AG10803 (cell line): Measurements from ENCODE around the gene PSMD6.
A peak's percentile ranks its signal among the peaks of the same experiment; 100 is the strongest.

Experiments used
- DNase-seq: peaks from one replicate; pipeline ENCODE4 v3.0.0; 2010; ENCODE audit warnings: low read depth
- H3K4me3 ChIP-seq: 2 replicates; pipeline ENCODE4 v1.5.1; 2011; ENCODE audit warnings: mild to moderate bottlenecking, low read length, control low read depth
- CTCF ChIP-seq: conservative IDR thresholded peaks from 2 replicates; pipeline ENCODE4 v1.5.1; 2011; ENCODE audit warnings: mild to moderate bottlenecking, low read length, control low read depth, inconsistent platforms

Gene PSMD6

GRCh38 chr3:63981980-63982379, 41.3 kb downstream of the PSMD6 start:
- no peak for DNase-seq
- TF ChIP-seq CTCF = no peak
- H3K4me3 ChIP-seq = no peak overlapping the region

GRCh38 chr3:63980830-63981498, 42.3 kb downstream of the PSMD6 start:
- DNase-seq = no peak
- no peak for TF ChIP-seq CTCF
- H3K4me3 ChIP-seq = no peak overlapping the region

- no peak for DNase-seq
- no peak for TF ChIP-seq CTCF
- no peak overlapping the region for H3K4me3 ChIP-seq
These were observed 43.3 kb downstream of the PSMD6 start for GRCh38 chr3:63980019-63980418.

- H3K4me3 ChIP-seq = no peak overlapping the region
- TF ChIP-seq CTCF = no peak
- peak; percentile 25 for DNase-seq
These were observed 44.0 kb downstream of the PSMD6 start for GRCh38 chr3:63979093-63979885.

- no peak overlapping the region for H3K4me3 ChIP-seq
- no peak for TF ChIP-seq CTCF
- DNase-seq = no peak
These were observed 45.4 kb downstream of the PSMD6 start for GRCh38 chr3:63977893-63978292.

GRCh38 chr3:63976872-63977200, 46.5 kb downstream of the PSMD6 start:
- TF ChIP-seq CTCF = no peak
- no peak overlapping the region for H3K4me3 ChIP-seq
- no peak for DNase-seq
